ENCODE results near the gene MYCBP2.

DNA sequence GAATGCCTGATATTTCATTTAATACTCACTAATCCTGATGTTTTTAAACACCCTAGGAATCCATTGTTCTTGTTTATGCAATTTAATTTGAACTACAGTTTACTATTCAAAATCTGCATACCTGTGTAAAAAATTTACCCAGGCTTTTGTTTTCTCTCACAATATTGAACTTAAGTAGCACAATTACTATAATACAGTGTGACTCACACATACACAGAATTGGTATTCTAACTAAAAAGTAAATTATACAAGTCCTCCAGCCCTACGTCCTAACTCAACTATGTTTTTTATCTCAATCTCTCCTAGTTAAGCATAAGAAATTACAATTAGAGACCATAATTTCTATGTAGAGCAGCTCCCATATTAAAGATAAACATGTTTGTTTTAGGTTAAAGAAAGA lies 41.8 kb downstream of the MYCBP2 start:
- TF ChIP-seq FEZF1 (tag by site-specific recombination; IDR thresholded peaks at IDR 0.05) (no peak), ZNF843 (tag by site-specific recombination; IDR thresholded peaks at IDR 0.05) (no peak), ZBTB1 (tag by site-specific recombination; IDR thresholded peaks at IDR 0.05) (no peak), ZNF560 (tag by site-specific recombination; IDR thresholded peaks at IDR 0.05; ENCODE audit: borderline replicate concordance) (no peak), ZNF707 (tag by site-specific recombination; IDR thresholded peaks at IDR 0.05) (no peak), ZNF350 (tag by site-specific recombination; IDR thresholded peaks at IDR 0.05) (no peak)
- TF ChIP-seq, protein P1, sequence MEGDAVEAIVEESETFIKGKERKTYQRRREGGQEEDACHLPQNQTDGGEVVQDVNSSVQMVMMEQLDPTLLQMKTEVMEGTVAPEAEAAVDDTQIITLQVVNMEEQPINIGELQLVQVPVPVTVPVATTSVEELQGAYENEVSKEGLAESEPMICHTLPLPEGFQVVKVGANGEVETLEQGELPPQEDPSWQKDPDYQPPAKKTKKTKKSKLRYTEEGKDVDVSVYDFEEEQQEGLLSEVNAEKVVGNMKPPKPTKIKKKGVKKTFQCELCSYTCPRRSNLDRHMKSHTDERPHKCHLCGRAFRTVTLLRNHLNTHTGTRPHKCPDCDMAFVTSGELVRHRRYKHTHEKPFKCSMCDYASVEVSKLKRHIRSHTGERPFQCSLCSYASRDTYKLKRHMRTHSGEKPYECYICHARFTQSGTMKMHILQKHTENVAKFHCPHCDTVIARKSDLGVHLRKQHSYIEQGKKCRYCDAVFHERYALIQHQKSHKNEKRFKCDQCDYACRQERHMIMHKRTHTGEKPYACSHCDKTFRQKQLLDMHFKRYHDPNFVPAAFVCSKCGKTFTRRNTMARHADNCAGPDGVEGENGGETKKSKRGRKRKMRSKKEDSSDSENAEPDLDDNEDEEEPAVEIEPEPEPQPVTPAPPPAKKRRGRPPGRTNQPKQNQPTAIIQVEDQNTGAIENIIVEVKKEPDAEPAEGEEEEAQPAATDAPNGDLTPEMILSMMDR (tag by site-specific recombination; IDR thresholded peaks at IDR 0.05): no peak
- TF ChIP-seq, protein P2, sequence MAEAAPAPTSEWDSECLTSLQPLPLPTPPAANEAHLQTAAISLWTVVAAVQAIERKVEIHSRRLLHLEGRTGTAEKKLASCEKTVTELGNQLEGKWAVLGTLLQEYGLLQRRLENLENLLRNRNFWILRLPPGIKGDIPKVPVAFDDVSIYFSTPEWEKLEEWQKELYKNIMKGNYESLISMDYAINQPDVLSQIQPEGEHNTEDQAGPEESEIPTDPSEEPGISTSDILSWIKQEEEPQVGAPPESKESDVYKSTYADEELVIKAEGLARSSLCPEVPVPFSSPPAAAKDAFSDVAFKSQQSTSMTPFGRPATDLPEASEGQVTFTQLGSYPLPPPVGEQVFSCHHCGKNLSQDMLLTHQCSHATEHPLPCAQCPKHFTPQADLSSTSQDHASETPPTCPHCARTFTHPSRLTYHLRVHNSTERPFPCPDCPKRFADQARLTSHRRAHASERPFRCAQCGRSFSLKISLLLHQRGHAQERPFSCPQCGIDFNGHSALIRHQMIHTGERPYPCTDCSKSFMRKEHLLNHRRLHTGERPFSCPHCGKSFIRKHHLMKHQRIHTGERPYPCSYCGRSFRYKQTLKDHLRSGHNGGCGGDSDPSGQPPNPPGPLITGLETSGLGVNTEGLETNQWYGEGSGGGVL (tag by site-specific recombination; IDR thresholded peaks at IDR 0.05): no peak
- TF ChIP-seq, protein P3, sequence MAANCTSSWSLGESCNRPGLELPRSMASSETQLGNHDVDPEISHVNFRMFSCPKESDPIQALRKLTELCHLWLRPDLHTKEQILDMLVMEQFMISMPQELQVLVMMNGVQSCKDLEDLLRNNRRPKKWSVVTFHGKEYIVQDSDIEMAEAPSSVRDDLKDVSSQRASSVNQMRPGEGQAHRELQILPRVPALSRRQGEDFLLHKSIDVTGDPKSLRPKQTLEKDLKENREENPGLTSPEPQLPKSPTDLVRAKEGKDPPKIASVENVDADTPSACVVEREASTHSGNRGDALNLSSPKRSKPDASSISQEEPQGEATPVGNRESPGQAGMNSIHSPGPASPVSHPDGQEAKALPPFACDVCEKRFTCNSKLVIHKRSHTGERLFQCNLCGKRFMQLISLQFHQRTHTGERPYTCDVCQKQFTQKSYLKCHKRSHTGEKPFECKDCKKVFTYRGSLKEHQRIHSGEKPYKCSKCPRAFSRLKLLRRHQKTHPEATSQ (tag by site-specific recombination; IDR thresholded peaks at IDR 0.05): no peak

Measured in HEK293 (cell line).